Panc1 (cell line): ENCODE measurements around the gene TTC34. TPM values are rescaled to one million over a fixed set of nuclear protein-coding genes. Genes with fewer than 3 reads are reported as not detected.

Experiments
- ATAC-seq: fragments of 200-7000 bp; cut with Tn5 transposase; 2 replicates; pipeline ENCODE4 v1.9.1; 2020; ENCODE audit warnings: mild to moderate bottlenecking, moderate library complexity
- BruUV-seq: library from RNA; stranded (reverse); fragments of 400-500 nt; replicated peaks from 2 replicates; lab custom pipeline; 2021; lab: Mats Ljungman, UMichigan
- CTCF ChIA-PET: fragments of 300-600 bp; sonication (Branson Sonifier 250); formaldehyde crosslinking; loops from one replicate; lab custom pipeline; 2022; ENCODE audit warnings: antibody characterized with exemption; lab: Charles Lee
- POLR2A ChIA-PET: fragments of 300-600 bp; sonication (Branson Sonifier 250); formaldehyde crosslinking; loops from one replicate; lab custom pipeline; 2022; ENCODE audit warnings: antibody characterized with exemption; lab: Charles Lee
- DNase-seq: peaks from one replicate; pipeline ENCODE4 v3.0.0-alpha.2; 2010; ENCODE audit warnings: low read depth, low spot score
- H3K27ac ChIP-seq: 2 replicates; pipeline ENCODE4 v1.5.1; 2011; ENCODE audit warnings: mild to moderate bottlenecking, low read length, inconsistent platforms
- H3K27me3 ChIP-seq: fragments of 200-500 bp; sonication (Bioruptor generic); 2 replicates; pipeline ENCODE4 v1.6.0; 2014; ENCODE audit warnings: low read length, inconsistent platforms; ENCODE audit not compliant: control insufficient read depth, insufficient read depth
- H3K36me3 ChIP-seq: fragments of 200-500 bp; sonication (Bioruptor generic); 2 replicates; pipeline ENCODE4 v1.5.1; 2014; ENCODE audit warnings: inconsistent platforms, mild to moderate bottlenecking, low read length, moderate library complexity; ENCODE audit not compliant: control insufficient read depth, insufficient read depth
- H3K4me1 ChIP-seq: 2 replicates; pipeline ENCODE4 v1.5.1; 2011; ENCODE audit warnings: inconsistent platforms, mild to moderate bottlenecking, low read length, moderate library complexity; ENCODE audit not compliant: control insufficient read depth, insufficient read depth
- H3K4me3 ChIP-seq, 2 experiments: 2 replicates each; pipeline ENCODE4 v1.5.1; 2011 to 2012; ENCODE audit warnings: low read depth in 2 of 2, low read length in 2 of 2, mild to moderate bottlenecking in 2 of 2, inconsistent platforms in 1 of 2, moderate library complexity in 1 of 2
- H3K9me3 ChIP-seq: fragments of 200-500 bp; sonication (Bioruptor generic); 2 replicates; pipeline ENCODE4 v1.5.1; 2014; ENCODE audit warnings: low read depth, mild to moderate bottlenecking, inconsistent platforms, low read length, moderate library complexity; ENCODE audit not compliant: control insufficient read depth, insufficient read depth
- POLR2AphosphoS5 ChIP-seq: IDR thresholded peaks from 2 replicates; pipeline ENCODE4 v1.6.1; 2012; ENCODE audit warnings: mild to moderate bottlenecking, low read depth, low read length, moderate library complexity
- SIN3A ChIP-seq: IDR thresholded peaks from 2 replicates; pipeline ENCODE4 v1.6.1; 2012; ENCODE audit warnings: low read depth, mild to moderate bottlenecking, low read length, moderate library complexity, borderline replicate concordance; ENCODE audit not compliant: insufficient read depth
- TCF7L2 ChIP-seq: IDR thresholded peaks from 2 replicates; pipeline ENCODE4 v1.6.1; 2011; ENCODE audit warnings: mild to moderate bottlenecking, low read depth, low read length, inconsistent platforms
- in situ Hi-C: cut with HindIII; loops from 2 replicates; pipeline ENCODE4 v1.10.0; 2016; ENCODE audit warnings: low sequenced_read_pairs, low pct_unique_long_range_greater_than_20kb
- intact Hi-C: fragments of 100-400 bp; cut with micrococcal nuclease; formaldehyde crosslinking; loops from one replicate; pipeline ENCODE4 v1.10.0; 2022; ENCODE audit not compliant: unreplicated experiment
- total RNA-seq: library from RNA; stranded (reverse); gene quantifications from one replicate; pipeline ENCODE4 v1.2.1, GENCODE V29; 2021; ENCODE audit not compliant: unreplicated experiment
- TF ChIP-seq, protein P1 (sequence below): fragments of 450-650 bp; IDR thresholded peaks from 2 replicates; pipeline ENCODE4 v1.5.1; 2017; ENCODE audit warnings: mild to moderate bottlenecking
- TF ChIP-seq, protein P2 (sequence below), 2 experiments: IDR thresholded peaks; 2 replicates each; pipeline ENCODE4 v1.6.1; 2011 to 2012; ENCODE audit warnings: low read depth in 2 of 2, control low read depth in 1 of 2, low read length in 1 of 2, mild to moderate bottlenecking in 1 of 2, moderate library complexity in 1 of 2; ENCODE audit not compliant: insufficient read depth in 1 of 2

The TTC34 gene
- total RNA-seq, 1 experiment from 2014 or later = 1.5 TPM

DNA sequence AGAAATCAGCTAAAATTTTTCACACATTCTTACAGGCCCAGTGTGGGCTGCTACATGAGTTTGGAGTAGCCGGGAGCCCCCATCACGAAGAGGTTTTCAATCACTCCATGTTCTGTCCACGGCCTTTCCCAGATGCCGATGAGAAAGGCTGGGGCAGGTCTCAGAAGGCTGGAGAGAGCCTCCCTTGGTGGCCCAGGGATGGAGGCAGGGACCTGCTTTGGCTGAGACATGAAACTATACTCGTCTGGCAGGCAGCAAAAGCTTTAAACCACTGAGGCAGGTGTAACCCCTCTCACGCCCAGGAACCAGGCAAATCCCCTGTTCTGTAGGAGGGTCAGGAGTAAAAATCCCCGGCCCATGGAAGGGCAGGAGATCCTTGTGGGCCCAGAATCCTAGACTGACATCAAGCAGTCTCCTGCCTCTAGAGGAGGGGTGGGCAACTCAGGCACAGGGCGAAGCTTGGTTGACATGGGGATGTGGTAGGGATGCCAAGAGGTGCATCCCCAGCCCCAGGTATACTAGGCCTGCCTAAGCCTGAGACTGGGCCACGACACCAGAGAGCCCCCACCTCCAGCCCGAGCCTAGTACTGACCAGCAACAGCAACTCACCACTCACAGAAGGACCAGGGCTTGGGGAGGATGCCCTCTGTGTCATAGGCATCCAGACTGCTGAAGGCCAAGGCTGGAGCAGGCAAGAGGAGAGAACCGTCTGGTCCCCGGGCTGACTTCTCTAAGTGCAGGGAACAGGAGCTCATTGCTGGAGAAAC lies 177.7 kb downstream of the TTC34 start:
- intact Hi-C loops (no loop called here), in situ Hi-C loops (no loop called here)
- no TSS peak for BruUV-seq
- H3K27ac ChIP-seq = no peak overlapping the region
- H3K36me3 ChIP-seq = no peaks in the 10 kb centered on the region
- DNase-seq (no peak), ATAC-seq (no peak)
- H3K9me3 ChIP-seq = no peaks in the 10 kb centered on the region
- H3K27me3 ChIP-seq = peaks cover 26% of the 10 kb centered on the region
- H3K4me1 ChIP-seq = peaks cover 4% of the 10 kb centered on the region; the same call in 1 of the 2 replicates
- ChIA-PET POLR2A (no interaction called here), CTCF (no interaction called here)
- no peak for TF ChIP-seq SIN3A
- TF ChIP-seq, protein P1, sequence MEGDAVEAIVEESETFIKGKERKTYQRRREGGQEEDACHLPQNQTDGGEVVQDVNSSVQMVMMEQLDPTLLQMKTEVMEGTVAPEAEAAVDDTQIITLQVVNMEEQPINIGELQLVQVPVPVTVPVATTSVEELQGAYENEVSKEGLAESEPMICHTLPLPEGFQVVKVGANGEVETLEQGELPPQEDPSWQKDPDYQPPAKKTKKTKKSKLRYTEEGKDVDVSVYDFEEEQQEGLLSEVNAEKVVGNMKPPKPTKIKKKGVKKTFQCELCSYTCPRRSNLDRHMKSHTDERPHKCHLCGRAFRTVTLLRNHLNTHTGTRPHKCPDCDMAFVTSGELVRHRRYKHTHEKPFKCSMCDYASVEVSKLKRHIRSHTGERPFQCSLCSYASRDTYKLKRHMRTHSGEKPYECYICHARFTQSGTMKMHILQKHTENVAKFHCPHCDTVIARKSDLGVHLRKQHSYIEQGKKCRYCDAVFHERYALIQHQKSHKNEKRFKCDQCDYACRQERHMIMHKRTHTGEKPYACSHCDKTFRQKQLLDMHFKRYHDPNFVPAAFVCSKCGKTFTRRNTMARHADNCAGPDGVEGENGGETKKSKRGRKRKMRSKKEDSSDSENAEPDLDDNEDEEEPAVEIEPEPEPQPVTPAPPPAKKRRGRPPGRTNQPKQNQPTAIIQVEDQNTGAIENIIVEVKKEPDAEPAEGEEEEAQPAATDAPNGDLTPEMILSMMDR = no peak
- TF ChIP-seq, protein P2, sequence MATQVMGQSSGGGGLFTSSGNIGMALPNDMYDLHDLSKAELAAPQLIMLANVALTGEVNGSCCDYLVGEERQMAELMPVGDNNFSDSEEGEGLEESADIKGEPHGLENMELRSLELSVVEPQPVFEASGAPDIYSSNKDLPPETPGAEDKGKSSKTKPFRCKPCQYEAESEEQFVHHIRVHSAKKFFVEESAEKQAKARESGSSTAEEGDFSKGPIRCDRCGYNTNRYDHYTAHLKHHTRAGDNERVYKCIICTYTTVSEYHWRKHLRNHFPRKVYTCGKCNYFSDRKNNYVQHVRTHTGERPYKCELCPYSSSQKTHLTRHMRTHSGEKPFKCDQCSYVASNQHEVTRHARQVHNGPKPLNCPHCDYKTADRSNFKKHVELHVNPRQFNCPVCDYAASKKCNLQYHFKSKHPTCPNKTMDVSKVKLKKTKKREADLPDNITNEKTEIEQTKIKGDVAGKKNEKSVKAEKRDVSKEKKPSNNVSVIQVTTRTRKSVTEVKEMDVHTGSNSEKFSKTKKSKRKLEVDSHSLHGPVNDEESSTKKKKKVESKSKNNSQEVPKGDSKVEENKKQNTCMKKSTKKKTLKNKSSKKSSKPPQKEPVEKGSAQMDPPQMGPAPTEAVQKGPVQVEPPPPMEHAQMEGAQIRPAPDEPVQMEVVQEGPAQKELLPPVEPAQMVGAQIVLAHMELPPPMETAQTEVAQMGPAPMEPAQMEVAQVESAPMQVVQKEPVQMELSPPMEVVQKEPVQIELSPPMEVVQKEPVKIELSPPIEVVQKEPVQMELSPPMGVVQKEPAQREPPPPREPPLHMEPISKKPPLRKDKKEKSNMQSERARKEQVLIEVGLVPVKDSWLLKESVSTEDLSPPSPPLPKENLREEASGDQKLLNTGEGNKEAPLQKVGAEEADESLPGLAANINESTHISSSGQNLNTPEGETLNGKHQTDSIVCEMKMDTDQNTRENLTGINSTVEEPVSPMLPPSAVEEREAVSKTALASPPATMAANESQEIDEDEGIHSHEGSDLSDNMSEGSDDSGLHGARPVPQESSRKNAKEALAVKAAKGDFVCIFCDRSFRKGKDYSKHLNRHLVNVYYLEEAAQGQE (IDR thresholded peaks at IDR 0.05; ENCODE audit: insufficient read depth in 1 of 2, low read depth in 2 of 2, low read length in 1 of 2) = no peak
- TF ChIP-seq POLR2AphosphoS5 = no peak
- no peak for TF ChIP-seq TCF7L2
- H3K4me3 ChIP-seq = no peak overlapping the region

DNA sequence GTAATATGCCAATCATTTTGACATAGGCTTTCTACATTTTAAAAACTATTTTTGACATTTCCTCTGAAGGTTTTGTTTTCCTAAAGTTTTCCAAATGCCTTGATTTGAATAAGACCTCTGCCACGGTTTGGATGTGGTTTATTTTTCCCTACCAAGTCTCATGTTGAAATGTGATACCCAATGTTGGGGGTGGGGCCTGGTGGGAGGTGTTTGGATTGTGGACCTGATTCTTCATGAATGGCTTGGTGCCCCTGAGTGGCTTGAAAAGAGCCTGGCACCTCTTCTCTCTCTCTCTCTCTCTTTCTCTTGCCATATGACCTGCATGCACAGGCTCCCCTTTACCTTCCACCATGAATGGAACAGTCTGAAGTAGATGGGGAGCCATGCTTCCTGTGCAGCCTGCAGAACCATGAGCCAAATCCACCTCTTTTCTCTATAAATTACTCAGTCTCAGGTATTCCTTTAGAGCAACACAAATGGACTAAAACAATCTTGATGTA lies 183.5 kb downstream of the TTC34 start:
- BruUV-seq = no TSS peak
- ATAC-seq (no peak), DNase-seq (no peak)
- H3K9me3 ChIP-seq = no peaks in the 10 kb centered on the region
- no peak overlapping the region for H3K4me3 ChIP-seq
- in situ Hi-C loops (no loop called here), intact Hi-C loops (no loop called here)
- TF ChIP-seq, protein P1 = no peak
- TF ChIP-seq, protein P2 (IDR thresholded peaks at IDR 0.05; ENCODE audit: insufficient read depth in 1 of 2, low read depth in 2 of 2, low read length in 1 of 2) = no peak
- TF ChIP-seq POLR2AphosphoS5 (no peak), TCF7L2 (no peak), SIN3A (no peak)
- no peaks in the 10 kb centered on the region for H3K4me1 ChIP-seq
- ChIA-PET POLR2A (no interaction called here), CTCF (no interaction called here)
- H3K27ac ChIP-seq = no peak overlapping the region
- H3K36me3 ChIP-seq = no peaks in the 10 kb centered on the region
- H3K27me3 ChIP-seq = peaks cover 20% of the 10 kb centered on the region
